ENCODE measurements around the gene KPNA6.

The KPNA6 gene

DNA sequence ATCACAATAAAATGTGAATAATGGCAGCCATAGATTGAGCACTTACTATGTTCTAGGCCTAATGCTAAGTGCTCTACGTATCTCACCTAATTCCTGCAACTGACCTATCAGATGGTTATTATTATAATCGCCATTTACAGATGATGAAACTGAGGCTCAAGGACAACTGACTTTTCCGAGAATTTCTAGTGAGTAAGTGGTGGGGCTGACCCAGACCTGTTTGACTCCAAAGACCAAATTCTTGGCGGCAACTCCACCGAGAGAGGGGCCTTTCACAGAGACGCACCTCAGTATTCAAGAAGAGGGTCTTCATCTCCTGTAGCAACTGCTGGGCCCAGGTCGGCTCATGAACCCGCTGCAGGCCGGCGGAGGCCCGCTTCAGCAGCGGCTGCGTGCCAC, 113.7 kb downstream of the KPNA6 start:
- DNase-seq = no peak

DNA sequence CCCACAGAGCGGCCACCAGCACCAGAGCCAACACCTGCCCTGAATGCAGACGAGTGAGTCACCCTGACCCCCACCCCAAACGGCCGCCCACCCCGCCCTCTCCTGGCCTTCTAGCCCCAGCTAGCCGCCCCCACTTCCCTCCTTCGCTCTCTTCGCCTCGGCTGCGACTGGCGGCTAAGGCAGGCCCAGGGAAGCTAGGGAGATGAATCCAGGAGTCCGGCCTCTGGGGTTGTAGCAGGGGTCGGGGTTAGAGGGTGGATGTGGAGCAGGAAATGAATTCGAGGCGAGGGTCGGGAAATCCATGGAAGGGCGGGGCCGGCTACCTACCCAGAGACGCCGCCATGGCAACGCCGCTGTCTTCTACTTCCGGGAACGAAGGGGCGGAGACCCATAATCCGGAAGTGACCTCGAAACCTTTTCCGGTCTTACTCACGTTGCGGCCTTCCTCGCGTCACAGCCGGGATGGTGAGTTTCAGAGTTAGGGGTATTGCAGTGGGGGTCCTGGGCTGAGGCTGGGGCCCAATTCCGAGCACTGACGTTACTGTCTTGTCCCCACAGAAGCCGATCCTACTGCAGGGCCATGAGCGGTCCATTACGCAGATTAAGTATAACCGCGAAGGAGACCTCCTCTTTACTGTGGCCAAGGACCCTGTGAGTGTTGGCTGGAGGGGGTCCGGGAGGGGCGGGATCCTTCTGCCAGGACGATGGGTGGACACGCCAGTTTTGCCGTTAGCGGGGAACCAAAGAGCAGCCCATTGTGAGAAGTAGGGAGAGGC, 114.3 kb downstream of the KPNA6 start, which contains the start of the genes EIF3I and TMEM234:
Gene EIF3I (plus strand): TSS at position 428 of the 776 bp plus-strand sequence. CDS start 35 bp downstream, at position 463.
Gene TMEM234 (minus strand): TSS at position 374 of the 776 bp plus-strand sequence. CDS start 31 bp downstream, at position 343.
- DNase-seq = peak; percentile 48 to 85

DNA sequence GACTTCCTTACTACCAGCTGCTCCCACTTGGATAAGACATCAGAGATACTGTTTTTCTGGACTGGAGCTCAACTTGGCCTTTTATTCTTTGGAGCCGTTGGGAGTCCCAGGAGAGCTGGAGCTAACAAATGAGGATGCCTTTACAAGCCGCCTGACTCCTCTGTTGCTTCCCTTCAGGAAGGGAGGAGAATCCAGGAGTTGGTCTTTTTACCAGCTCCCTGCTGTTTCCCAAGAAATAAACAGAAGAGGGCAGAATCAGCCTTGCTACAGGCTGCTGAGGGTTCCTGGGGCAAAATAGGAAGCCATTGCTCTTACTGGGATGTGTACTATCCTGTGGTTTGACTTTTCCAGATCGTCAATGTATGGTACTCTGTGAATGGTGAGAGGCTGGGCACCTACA, 115.8 kb downstream of the KPNA6 start:
- no peak for DNase-seq

DNA sequence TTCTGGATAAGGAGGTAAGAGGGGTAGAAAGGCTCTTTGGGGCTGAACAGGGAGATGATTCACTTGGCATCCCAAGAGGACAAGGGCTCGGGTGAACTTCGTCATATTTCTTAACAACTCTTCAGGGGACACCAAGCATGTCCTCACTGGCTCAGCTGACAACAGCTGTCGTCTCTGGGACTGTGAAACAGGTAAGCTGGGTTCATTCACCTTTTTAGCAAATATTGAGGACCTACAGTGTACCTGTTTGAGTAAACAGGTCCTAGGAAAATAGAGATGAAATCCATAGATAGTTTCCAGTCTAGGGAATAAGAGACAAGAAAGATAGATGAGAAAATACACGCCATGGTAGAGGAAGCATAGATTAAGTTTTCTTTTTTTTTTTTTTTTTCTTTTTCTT, 116.4 kb downstream of the KPNA6 start:
- no peak for DNase-seq

Measured in NCI-H187 (cell line).